HL-60 (cell line): ENCODE data around the gene TRAPPC3L.

Source experiments
- DNase-seq, 2 experiments: peaks; one replicate each; pipeline ENCODE4 v3.0.0-alpha.2; 2010 to 2020; ENCODE audit warnings: low read depth in 1 of 2, low spot score in 1 of 2
- H3K27ac ChIP-seq: fragments of 250-450 bp; sonication (Bioruptor Pico); replicated peaks from 2 replicates; pipeline ENCODE4 v1.5.1; 2020; ENCODE audit warnings: mild to moderate bottlenecking, moderate library complexity
- H3K27me3 ChIP-seq: fragments of 250-450 bp; sonication (Bioruptor Pico); 2 replicates; pipeline ENCODE4 v1.5.1; 2021; ENCODE audit warnings: mild to moderate bottlenecking, moderate library complexity; ENCODE audit not compliant: insufficient read depth, poor library complexity, severe bottlenecking
- H3K4me3 ChIP-seq: replicated peaks from 2 replicates; pipeline ENCODE4 v1.5.1; 2011; ENCODE audit warnings: mild to moderate bottlenecking, control low read depth, low read length; ENCODE audit not compliant: insufficient read depth
- GABPA ChIP-seq: IDR thresholded peaks from 2 replicates; pipeline ENCODE4 v1.6.1; 2012; ENCODE audit warnings: low read depth
- POLR2AphosphoS5 ChIP-seq: IDR thresholded peaks from 2 replicates; pipeline ENCODE4 v1.6.1; 2012; ENCODE audit warnings: low read depth
- REST ChIP-seq: IDR thresholded peaks from 2 replicates; pipeline ENCODE4 v1.6.1; 2012; ENCODE audit warnings: low read depth; ENCODE audit not compliant: insufficient replicate concordance
- SPI1 ChIP-seq: IDR thresholded peaks from 2 replicates; pipeline ENCODE4 v1.6.1; 2012; ENCODE audit warnings: low read depth, mild to moderate bottlenecking, borderline replicate concordance
- TF ChIP-seq, protein P1 (sequence below): IDR thresholded peaks from one replicate; pipeline ENCODE4 v1.5.1; 2011; ENCODE audit warnings: low read length, control low read depth, inconsistent platforms; ENCODE audit not compliant: insufficient read depth

TRAPPC3L gene

DNA sequence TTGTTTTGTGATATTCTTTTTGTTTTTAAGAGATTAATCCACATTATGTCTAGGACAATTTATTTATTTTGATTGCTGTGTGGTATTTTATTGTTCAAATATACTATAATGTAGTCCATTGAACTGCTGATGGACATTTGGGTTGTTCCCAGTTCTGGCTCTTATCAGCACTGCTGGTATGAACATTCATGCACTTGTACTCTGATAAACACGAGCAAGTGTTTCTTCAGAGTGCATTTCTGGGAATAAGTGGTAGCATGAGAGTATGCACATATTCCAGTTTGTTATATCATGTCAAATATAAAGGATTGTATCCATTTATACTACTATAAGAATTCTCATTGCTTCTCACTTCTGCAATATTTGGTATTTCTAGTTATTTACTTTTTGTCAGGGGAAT is 77.2 kb downstream of the TRAPPC3L start:
- Histone ChIP-seq H3K4me3 (no peak overlapping the region), H3K27me3 (no peaks in the 10 kb centered on the region), H3K27ac (no peak overlapping the region)
- no peak for TF ChIP-seq GABPA
- DNase-seq = no peak

GRCh38 chr6:116467514-116467913 is 78.0 kb downstream of the TRAPPC3L start:
- Histone ChIP-seq H3K27ac (no peak overlapping the region), H3K4me3 (no peak overlapping the region), H3K27me3 (no peaks in the 10 kb centered on the region)
- no peak for DNase-seq
- TF ChIP-seq, protein P1, sequence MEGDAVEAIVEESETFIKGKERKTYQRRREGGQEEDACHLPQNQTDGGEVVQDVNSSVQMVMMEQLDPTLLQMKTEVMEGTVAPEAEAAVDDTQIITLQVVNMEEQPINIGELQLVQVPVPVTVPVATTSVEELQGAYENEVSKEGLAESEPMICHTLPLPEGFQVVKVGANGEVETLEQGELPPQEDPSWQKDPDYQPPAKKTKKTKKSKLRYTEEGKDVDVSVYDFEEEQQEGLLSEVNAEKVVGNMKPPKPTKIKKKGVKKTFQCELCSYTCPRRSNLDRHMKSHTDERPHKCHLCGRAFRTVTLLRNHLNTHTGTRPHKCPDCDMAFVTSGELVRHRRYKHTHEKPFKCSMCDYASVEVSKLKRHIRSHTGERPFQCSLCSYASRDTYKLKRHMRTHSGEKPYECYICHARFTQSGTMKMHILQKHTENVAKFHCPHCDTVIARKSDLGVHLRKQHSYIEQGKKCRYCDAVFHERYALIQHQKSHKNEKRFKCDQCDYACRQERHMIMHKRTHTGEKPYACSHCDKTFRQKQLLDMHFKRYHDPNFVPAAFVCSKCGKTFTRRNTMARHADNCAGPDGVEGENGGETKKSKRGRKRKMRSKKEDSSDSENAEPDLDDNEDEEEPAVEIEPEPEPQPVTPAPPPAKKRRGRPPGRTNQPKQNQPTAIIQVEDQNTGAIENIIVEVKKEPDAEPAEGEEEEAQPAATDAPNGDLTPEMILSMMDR = no peak
- no peak for TF ChIP-seq SPI1
- TF ChIP-seq POLR2AphosphoS5 = no peak
- no peak for TF ChIP-seq GABPA
- no peak for TF ChIP-seq REST

GRCh38 chr6:116467096-116467495 is 78.4 kb downstream of the TRAPPC3L start:
- Histone ChIP-seq H3K27ac (no peak overlapping the region), H3K4me3 (no peak overlapping the region), H3K27me3 (no peaks in the 10 kb centered on the region)
- no peak for DNase-seq
- TF ChIP-seq REST = no peak
- no peak for TF ChIP-seq SPI1
- TF ChIP-seq, protein P1 = no peak
- no peak for TF ChIP-seq GABPA
- no peak for TF ChIP-seq POLR2AphosphoS5

DNA sequence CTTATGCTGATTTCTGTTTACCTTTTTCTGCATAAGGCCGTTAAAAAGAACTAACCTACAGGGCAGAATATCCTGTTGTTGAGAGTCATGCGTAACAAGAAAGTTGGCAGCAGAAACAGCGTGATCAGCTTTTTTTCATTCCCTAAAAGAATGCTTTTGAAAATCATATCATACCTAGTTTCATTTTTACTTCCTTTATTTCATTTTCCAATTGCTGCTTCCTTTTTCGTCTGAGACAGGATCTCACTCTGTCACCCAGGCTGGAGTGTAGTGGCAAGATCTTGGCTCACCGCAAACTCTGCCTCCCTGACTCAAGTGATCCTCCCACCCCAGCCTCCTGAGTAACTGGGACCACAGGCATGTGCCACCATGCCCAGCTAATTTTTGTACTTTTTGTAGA is 80.2 kb downstream of the TRAPPC3L start:
- TF ChIP-seq, protein P1 = no peak
- no peak for TF ChIP-seq REST
- 0 out of 2 replicates have a peak, but pooled peaks have one; percentile 39 for TF ChIP-seq POLR2AphosphoS5
- Histone ChIP-seq H3K27me3 (no peaks in the 10 kb centered on the region), H3K27ac (peak overlapping the region; percentile 62), H3K4me3 (peak overlapping the region; percentile 10)
- DNase-seq = peak in 1 of 2 experiments; percentile 79
